Activated naive CD4-positive, alpha-beta T cell (primary cell): ENCODE data around the gene ARL6IP6.

Experiments
- DNase-seq, 4 experiments: peaks; one replicate each; lab custom pipeline; 2025; lab: John Stamatoyannopoulos, UW

The ARL6IP6 gene

DNA sequence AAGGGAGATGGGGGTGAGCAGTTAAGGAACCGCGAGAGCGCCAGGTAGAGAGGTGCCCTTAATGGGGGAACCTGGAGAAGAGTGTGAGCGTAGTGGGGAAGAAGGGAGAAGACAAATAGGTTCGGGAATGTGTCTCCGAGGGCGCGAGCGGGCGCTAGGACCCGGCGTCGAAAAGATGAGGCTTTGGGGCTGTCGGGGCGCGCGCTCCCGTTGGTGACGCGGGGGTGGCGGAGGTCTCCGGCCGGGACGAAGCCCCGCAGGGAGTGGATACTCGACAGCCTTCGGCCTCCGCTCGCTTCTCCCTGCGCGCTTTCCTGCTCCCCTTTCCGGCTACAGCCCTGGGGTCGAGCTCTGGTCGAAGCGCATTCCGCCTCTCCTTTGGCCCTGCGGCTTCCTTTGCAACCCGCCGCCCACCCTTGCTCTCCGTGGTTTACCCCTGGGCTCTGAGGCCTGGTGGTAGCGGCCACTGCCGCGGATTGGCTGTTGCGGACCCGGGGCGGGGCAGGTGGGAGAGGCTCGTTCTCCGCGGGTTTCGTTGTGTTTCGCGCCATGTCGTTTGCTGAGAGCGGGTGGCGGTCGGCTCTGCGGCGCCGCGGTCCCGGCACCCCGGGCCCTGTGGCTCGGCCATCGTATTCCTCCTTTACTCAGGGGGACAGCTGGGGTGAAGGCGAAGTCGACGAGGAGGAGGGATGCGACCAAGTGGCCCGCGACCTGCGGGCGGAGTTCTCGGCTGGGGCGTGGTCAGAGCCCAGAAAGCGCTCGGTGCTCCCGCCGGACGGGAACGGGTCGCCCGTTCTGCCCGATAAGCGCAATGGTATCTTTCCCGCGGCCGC is at the start of gene ARL6IP6:
TSS of gene ARL6IP6 (plus strand) at position 545 of the 833 bp plus-strand sequence. CDS start at position 550, 5 bp downstream.
- peak; percentile 81 to 93 (median 90) for DNase-seq

- DNase-seq: no peak
Observed at GRCh38 chr2:152674334-152674733, 44.1 kb upstream of the ARL6IP6 start.

DNA sequence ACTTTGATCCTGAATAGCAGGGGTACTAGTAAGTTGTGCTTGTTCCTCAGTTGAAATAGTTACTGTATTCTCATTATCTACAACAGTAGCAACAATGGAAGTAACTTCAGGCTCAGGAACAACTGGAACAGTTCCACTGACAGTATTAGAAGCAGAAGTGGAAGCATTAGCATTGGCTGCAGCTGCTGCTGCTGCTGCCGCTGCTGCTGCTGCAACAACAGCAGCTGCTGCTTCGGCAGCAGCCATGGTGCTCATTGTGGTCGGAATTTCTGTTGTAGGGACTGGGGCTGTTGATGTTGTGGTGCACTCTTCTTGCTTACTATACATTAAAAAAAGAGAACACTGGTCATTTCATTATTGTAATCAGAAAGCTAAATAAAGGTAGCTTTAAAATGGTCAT is 42.0 kb upstream of the ARL6IP6 start:
- no peak for DNase-seq

DNA sequence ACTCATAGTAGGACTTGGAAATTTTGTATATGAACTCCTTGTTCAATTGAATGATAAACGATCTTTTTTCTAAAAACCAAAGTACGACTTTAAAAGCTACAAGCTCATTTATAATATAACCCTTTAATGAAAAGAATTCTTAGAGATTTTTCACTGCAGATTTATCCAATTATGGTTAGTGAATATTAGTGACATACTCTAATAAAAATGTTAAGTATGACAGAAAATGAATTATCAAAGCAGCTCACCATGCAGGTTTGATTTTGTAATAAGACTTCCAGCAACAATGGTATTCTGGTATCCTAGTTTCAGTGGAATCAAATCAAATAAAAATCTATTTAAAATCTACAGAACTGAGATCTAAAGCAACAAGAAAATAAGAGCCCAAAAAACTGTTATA is 39.6 kb upstream of the ARL6IP6 start:
- no peak for DNase-seq

- no peak for DNase-seq
Observed at GRCh38 chr2:152682663-152683062, 35.8 kb upstream of the ARL6IP6 start.

- no peak for DNase-seq
Observed at GRCh38 chr2:152683400-152683799, 35.0 kb upstream of the ARL6IP6 start.

- DNase-seq: no peak
Observed at GRCh38 chr2:152686321-152686720, 32.1 kb upstream of the ARL6IP6 start.

DNA sequence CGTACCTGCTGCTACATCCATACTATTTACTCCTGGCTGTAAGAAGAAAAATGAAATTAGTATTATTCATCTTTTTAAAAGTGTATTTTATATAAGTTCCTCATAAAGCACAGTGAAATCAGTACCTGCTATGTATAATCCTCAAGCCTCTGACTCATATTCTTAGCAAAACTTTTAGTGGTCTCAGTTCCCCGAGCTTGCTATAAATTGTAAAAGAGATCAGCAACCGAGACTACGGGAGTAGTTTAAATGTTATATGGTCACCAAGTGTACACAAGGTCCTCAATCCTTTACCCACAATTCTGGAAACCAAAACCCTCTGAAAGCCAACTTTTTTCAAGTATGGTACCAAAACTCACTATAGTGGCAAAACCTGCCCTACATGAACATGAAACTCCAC is 25.4 kb upstream of the ARL6IP6 start:
- DNase-seq: no peak

DNA sequence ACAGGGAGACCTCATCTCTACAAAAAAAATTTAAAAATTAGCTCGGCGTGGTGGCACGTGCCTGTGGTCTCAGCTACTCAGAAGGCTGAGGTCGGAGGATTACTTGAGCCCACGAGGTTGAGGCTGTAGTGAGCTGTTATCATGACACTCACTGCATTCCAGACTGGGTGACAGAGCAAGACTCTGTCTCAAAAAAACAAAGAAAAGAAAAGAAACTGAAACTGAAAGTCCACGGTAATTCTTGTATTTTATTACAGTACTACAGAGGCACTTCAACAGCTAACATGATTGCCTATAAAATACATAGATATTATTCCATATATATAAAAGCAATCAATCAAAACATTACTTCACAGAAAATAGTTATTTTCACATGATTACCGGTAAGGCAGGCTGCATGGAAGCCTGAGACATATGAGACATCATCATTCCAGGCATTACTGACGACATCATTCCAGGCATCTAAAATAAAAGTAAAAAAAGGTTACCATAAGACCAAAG is 24.2 kb upstream of the ARL6IP6 start:
- no peak for DNase-seq

DNA sequence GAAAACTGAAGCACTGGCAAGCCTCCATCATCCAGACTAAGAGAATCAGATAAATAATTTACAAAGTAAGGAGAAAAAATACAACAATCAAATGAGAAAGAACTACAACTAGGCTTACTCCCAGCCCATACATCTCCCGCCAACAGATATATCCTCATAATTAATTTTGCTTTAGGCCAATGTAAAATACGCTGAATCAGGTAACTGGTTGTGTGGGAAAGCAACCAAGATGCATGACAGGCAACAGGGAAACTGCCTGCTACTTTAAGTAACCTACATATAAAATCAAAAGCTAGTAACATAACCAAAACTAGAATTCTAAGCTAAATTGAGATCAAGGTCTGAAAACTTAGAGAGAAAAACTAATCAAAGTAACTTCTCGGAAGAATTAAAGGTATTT is 22.7 kb upstream of the ARL6IP6 start:
- DNase-seq: no peak

- no peak for DNase-seq
Observed at GRCh38 chr2:152696476-152696875, 21.9 kb upstream of the ARL6IP6 start.

- DNase-seq: no peak
Observed at GRCh38 chr2:152701198-152701597, 17.2 kb upstream of the ARL6IP6 start.

- DNase-seq: no peak
Observed at GRCh38 chr2:152706477-152707021, 11.9 kb upstream of the ARL6IP6 start.

- DNase-seq: no peak
Observed at GRCh38 chr2:152708742-152709141, 9.7 kb upstream of the ARL6IP6 start.

GRCh38 chr2:152710713-152711112 is 7.7 kb upstream of the ARL6IP6 start:
- no peak for DNase-seq

DNA sequence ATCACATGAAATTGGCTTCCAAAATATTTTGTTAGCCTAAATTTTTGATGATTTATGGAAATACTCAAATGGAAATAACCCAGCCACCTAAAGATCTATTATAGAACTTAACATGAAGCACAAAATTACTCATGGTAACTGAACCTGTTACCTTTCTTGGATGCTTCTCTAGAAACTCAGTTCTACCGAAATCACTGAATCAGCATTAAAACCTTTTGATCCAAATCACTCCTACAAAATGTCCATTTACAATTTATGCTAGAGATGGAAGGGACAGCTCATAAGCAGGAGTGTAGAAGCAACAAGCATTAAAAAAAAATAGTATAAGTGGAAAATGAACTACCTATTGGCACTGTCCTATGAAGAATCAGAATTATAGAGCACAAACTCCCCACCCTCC is 3.3 kb upstream of the ARL6IP6 start:
- no peak for DNase-seq

DNA sequence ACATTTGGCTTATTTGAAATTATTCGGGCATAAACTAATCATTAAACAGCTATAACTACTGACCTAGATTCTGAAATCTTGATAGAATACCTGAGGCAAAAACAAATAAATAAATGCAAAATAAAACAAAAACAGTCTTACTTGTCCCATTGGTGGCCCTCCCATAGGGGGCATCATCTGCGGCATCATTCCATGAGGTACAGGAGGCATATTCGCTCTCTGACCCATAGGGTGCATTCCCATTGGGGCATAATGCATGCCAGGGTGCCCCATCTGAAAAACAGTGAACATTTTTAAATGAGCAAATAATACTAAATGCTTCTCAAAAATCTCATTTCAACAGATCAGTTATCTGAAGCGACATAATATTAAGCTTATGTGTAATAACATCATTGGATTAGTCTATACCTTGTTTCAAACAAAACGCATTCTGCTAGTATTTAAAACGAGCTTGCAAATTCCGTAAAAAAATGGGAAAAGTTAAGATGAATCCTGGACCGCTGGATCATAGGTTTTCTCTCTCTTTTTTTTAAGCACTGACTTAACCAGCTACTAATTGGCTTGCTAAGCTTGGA is 2.5 kb upstream of the ARL6IP6 start:
- DNase-seq: no peak

- DNase-seq: no peak
Observed at GRCh38 chr2:152716805-152717227, 1.6 kb upstream of the ARL6IP6 start.

DNA sequence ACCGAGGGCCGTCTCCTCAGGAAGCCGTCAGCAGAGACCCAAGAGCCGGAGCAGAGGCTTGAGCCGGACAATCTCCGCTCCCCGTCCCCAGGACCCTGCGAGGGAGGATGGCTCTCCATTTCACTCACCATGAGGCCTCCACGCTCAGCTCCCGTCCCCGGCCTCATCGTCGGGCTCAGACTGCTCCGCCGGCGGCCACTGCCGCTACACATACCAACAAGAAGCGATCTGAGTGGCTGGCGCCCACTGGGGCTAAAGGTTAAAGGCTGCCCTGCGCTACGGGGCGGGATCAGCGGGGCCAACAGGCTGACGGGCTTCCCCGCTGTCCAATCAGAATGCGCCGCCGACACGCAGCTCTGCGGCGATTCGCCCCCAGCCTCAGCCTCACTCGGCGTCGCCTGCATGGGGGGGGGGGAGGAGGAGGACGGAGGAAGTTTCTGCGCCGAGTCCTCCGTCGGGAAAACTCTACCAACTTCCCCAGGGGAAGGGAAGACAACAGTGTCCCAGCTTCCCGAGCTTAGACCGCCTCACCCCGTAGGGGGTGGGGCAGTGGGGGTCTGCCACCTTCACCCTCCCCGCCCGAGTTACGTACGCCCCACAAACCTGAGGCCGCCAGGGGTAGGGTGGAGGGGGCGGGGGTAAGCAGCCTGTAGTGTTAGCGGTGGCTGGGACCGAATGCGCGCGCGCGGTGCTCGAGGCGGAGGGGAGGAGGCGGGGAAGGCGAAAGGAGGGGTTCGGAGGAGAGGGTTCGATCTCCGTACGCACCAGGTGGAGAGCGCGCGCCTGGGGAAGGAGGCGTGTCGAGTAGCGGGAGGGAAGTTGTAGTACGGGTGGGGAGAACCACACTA is 968 bp upstream of the ARL6IP6 start, which contains the start of gene PRPF40A:
TSS of gene PRPF40A (minus strand) at position 234 of the 848 bp plus-strand sequence. CDS start at position 212, 22 bp downstream.
- peak; percentile 93 to 98 (median 96) for DNase-seq

DNA sequence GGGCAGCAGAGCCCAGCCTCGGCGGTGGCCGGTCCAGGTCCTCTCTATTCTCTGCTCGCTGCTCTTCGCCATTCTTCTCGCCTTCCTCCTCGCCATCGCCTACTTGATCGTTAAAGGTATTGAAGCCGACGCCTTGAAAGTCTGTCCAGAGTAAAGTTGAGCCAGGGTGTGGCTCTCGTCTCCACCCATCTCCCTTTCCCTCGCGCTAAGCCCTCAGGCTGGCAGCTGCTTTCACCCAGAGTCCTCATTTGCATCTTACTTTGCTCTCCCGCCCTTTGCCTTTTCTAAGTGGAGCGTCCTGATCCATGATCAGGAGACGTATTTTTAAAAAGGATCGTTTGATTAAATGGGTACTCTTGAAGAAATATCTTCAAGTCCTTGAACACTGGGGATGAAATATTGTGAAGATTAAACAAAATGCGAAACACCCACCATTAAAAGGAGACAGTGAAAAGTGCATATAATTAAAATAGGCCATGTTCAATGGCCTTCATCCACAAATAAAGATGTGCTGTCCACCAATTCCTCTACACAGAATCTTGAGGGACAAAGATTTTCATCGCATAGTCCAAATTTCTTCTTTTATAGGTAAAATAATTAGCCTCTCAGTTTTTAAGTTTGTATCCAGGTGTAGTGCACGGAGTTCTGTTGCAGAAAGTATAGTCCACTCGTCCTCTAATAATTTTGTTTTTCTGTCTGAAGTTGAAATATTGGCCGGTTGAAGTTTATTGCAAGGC is 657 bp downstream of the ARL6IP6 start:
- no peak for DNase-seq

DNA sequence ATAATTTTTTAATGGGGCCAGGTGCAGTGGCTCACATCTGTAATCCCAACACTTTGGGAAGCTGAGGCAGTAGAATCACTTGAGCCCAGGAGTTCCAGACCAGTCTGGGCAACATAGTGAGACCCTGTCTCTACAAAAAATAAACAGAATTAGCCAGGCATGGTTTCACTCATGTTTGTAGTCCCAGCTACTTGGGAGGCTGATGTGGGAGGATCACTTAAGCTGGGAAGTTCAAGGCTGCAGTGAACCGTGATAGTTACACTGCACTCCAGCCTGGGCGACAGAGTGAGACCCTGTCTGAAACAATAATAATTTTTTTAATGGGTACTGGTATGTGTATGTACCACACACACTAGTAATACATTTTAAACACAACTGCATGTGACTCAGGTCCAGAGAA is 2.4 kb downstream of the ARL6IP6 start:
- no peak for DNase-seq
